NCI-H1417 (cell line): Measurements from ENCODE around the gene LRIG3.
"Not testable (repeated sequence)": the region's sequence is repeated elsewhere in the genome, so short reads cannot be mapped to it uniquely, and the experiment has no call there.

Experiments used
- DNase-seq, 3 experiments: peaks; one replicate each; lab custom pipeline; 2025; lab: John Stamatoyannopoulos, UW

Gene LRIG3

GRCh38 chr12:58860056-58860787, 60.1 kb downstream of the LRIG3 start:
- DNase-seq, result no peak

GRCh38 chr12:58858030-58858429, 62.3 kb downstream of the LRIG3 start:
- no peak for DNase-seq

GRCh38 chr12:58857206-58857605, 63.1 kb downstream of the LRIG3 start:
- DNase-seq, result peak in 2 of 3 experiments; percentile 24 to 66

GRCh38 chr12:58855630-58856029, 64.7 kb downstream of the LRIG3 start:
- DNase-seq, result not testable (repeated sequence)

GRCh38 chr12:58850826-58851225, 69.5 kb downstream of the LRIG3 start:
- DNase-seq, result no peak

- DNase-seq, result peak in 2 of 3 experiments; percentile 75 to 94
Measured at GRCh38 chr12:58847901-58848600, 72.3 kb downstream of the LRIG3 start.

GRCh38 chr12:58844161-58844560, 76.1 kb downstream of the LRIG3 start:
- DNase-seq, result no peak

- no peak for DNase-seq
Measured at GRCh38 chr12:58841058-58841798, 79.1 kb downstream of the LRIG3 start.

GRCh38 chr12:58833853-58834252, 86.5 kb downstream of the LRIG3 start:
- peak; percentile 65 to 97 (median 78) for DNase-seq

GRCh38 chr12:58832920-58833319, 87.4 kb downstream of the LRIG3 start:
- no peak for DNase-seq
